PC-9 (cell line): Measurements from ENCODE around the gene TEX54. TPM values are rescaled to one million over a fixed set of nuclear protein-coding genes. Genes with fewer than 3 reads are reported as not detected.

Experiments
- BruUV-seq: library from RNA; stranded (reverse); fragments of 400-500 nt; replicated peaks from 2 replicates; lab custom pipeline; 2021; lab: Mats Ljungman, UMichigan
- CTCF ChIA-PET: fragments of 300-600 bp; sonication (Branson Sonifier 250); formaldehyde crosslinking; loops from one replicate; lab custom pipeline; 2022; ENCODE audit warnings: antibody characterized with exemption; lab: Charles Lee
- POLR2A ChIA-PET: fragments of 300-600 bp; sonication (Branson Sonifier 250); formaldehyde crosslinking; loops from one replicate; lab custom pipeline; 2022; ENCODE audit warnings: antibody characterized with exemption; ENCODE audit not compliant: unreplicated experiment; lab: Charles Lee
- DNase-seq, 2 experiments: peaks; one replicate each; pipeline versions ENCODE4 v3.0.0 to v3.0.0-alpha.2; 2015 to 2022; ENCODE audit warnings: mixed read lengths in 1 of 2
- H2AFZ ChIP-seq: fragments of 200-600 bp; sonication (generic); 2 replicates; pipeline ENCODE4 v1.8.1; 2017; ENCODE audit warnings: antibody characterized with exemption
- H3F3A ChIP-seq: fragments of 200-600 bp; sonication (generic); 2 replicates; pipeline ENCODE4 v1.8.1; 2017; ENCODE audit warnings: antibody characterized with exemption, mild to moderate bottlenecking, low read depth; ENCODE audit not compliant: insufficient read depth
- H3K27ac ChIP-seq: fragments of 200-600 bp; sonication (generic); 2 replicates; pipeline ENCODE4 v1.6.1; 2016; ENCODE audit warnings: mixed run types
- H3K27me3 ChIP-seq: fragments of 200-600 bp; sonication (generic); 2 replicates; pipeline ENCODE4 v1.6.1; 2016; ENCODE audit warnings: low read depth, mixed run types; ENCODE audit not compliant: insufficient read depth
- H3K36me3 ChIP-seq: fragments of 200-600 bp; sonication (generic); 2 replicates; pipeline ENCODE4 v1.6.1; 2016; ENCODE audit warnings: low read depth, mixed run types
- H3K4me1 ChIP-seq: fragments of 200-600 bp; sonication (generic); replicated peaks from 2 replicates; pipeline ENCODE4 v1.6.1; 2016; ENCODE audit warnings: mixed run types; ENCODE audit not compliant: insufficient read depth
- H3K4me2 ChIP-seq: fragments of 200-600 bp; sonication (generic); 2 replicates; pipeline ENCODE4 v1.6.1; 2017; ENCODE audit warnings: mixed run types
- H3K4me3 ChIP-seq: fragments of 200-600 bp; sonication (generic); 2 replicates; pipeline ENCODE4 v1.6.1; 2016; ENCODE audit warnings: mixed run types
- H3K79me2 ChIP-seq: fragments of 200-600 bp; sonication (generic); 2 replicates; pipeline ENCODE4 v1.6.1; 2017; ENCODE audit warnings: low read depth, mixed run types
- H3K9me2 ChIP-seq: fragments of 200-600 bp; sonication (generic); 2 replicates; pipeline ENCODE4 v1.8.1; 2017; ENCODE audit warnings: mild to moderate bottlenecking; ENCODE audit not compliant: insufficient read depth
- H3K9me3 ChIP-seq: fragments of 200-600 bp; sonication (generic); 2 replicates; pipeline ENCODE4 v1.8.1; 2016; ENCODE audit warnings: low read depth; ENCODE audit not compliant: insufficient read depth
- H4K20me1 ChIP-seq: fragments of 200-600 bp; sonication (generic); 2 replicates; pipeline ENCODE4 v1.8.1; 2017; ENCODE audit not compliant: insufficient read depth
- EZH2 ChIP-seq: fragments of 200-600 bp; sonication (generic); IDR thresholded peaks from 2 replicates; pipeline ENCODE4 v1.8.0; 2017; ENCODE audit warnings: antibody characterized with exemption, low read depth
- intact Hi-C: fragments of 100-400 bp; cut with micrococcal nuclease; formaldehyde crosslinking; loops from one replicate; pipeline ENCODE4 v1.10.0; 2022; ENCODE audit not compliant: unreplicated experiment
- total RNA-seq: library from RNA; stranded (reverse); gene quantifications from 2 replicates; pipeline ENCODE4 v1.2.3, GENCODE V29; 2021
- TF ChIP-seq, protein P1 (sequence below): fragments of 200-600 bp; sonication (generic); conservative IDR thresholded peaks from 2 replicates; pipeline ENCODE4 v1.6.1; 2017; ENCODE audit warnings: mixed run types, antibody characterized with exemption, mild to moderate bottlenecking, moderate library complexity

Gene TEX54
- total RNA-seq, 1 experiment from 2014 or later: not detected

DNA sequence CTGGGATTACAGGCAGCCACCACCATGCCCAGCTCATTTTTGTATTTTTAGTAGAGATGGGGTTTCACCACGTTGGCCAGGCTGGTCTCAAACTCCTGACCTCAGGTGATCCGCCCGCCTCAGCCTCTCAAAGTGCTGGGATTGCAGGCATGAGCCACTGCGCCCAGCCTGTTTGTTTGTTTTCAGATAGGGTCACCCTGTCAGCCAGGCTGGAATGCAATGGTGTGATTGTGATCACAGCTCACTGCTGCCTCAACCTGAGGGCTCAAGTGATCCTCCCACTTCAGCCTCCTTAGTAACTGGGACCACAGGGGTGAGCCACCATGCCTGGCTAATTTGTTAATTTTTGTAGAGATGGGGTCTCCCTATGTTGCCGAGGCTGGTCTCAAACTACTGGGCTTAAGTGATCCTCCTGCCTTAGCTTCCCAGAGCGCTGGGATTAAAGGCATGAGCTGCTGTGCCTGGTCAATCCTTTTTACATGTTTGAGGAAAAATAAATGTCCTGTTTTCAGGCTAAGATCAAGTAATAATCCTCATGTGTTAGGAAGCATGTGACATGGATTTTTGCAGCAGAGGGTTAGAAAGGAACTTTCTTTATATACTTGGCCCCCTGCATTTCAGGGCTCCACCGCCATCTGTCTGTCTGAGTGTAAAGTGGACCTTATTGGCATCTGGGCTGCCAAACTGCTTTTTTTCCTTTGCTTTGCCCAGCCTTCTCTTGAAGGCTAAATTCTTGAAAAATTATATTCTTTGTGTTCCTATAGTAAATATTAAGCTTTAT is 43.2 kb upstream of the TEX54 start:
- Histone ChIP-seq H3K36me3 (peaks cover 14% of the 10 kb centered on the region; the same call in 1 of the 2 replicates), H4K20me1 (peaks cover 6% of the 10 kb centered on the region; the same call in 1 of the 2 replicates), H3K27me3 (no peaks in the 10 kb centered on the region), H3K79me2 (peaks cover 72% of the 10 kb centered on the region), H3K4me3 (no peak overlapping the region), H3K4me2 (no peak overlapping the region), H3F3A (peaks cover 70% of the 10 kb centered on the region), H3K9me2 (no peaks in the 10 kb centered on the region), H3K9me3 (no peaks in the 10 kb centered on the region), H3K4me1 (peaks cover 14% of the 10 kb centered on the region), H3K27ac (0 out of 2 replicates have a peak overlapping the region, but pooled peaks have one; percentile 13), H2AFZ (no peak overlapping the region)
- CTCF ChIA-PET: interaction anchor here (0.6 kb wide), 1 partner anchor 778 kb away, joined by 4 read pairs; no protein-coding TSS in a partner anchor
- no peak for TF ChIP-seq EZH2
- TF ChIP-seq, protein P1, sequence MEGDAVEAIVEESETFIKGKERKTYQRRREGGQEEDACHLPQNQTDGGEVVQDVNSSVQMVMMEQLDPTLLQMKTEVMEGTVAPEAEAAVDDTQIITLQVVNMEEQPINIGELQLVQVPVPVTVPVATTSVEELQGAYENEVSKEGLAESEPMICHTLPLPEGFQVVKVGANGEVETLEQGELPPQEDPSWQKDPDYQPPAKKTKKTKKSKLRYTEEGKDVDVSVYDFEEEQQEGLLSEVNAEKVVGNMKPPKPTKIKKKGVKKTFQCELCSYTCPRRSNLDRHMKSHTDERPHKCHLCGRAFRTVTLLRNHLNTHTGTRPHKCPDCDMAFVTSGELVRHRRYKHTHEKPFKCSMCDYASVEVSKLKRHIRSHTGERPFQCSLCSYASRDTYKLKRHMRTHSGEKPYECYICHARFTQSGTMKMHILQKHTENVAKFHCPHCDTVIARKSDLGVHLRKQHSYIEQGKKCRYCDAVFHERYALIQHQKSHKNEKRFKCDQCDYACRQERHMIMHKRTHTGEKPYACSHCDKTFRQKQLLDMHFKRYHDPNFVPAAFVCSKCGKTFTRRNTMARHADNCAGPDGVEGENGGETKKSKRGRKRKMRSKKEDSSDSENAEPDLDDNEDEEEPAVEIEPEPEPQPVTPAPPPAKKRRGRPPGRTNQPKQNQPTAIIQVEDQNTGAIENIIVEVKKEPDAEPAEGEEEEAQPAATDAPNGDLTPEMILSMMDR: no peak
- POLR2A ChIA-PET: no interaction called here
- no peak for DNase-seq
- BruUV-seq: no TSS peak
- intact Hi-C loops: no loop called here

DNA sequence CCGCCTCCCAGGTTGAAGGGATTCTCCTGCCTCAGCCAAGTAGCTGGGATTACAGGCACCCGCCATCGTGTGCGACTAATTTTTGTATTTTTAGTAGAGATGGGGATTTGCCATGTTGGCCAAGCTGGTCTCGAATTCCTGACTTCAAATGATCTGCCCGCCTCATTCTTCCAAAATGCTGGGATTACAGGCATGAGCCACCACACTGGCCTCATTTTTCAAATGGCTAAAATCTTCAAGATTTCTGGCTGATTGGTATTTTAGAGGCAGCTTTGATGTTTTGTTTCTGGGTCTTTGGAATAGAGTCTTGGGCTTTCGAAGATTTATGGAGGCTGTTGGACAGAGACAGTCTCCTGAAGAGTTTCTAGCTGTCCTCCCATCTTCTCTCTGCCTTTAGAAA is 42.2 kb upstream of the TEX54 start:
- Histone ChIP-seq H2AFZ (no peak overlapping the region), H3K4me1 (peaks cover 7% of the 10 kb centered on the region), H3K9me3 (no peaks in the 10 kb centered on the region), H3K27me3 (no peaks in the 10 kb centered on the region), H3K36me3 (peaks cover 14% of the 10 kb centered on the region; the same call in 1 of the 2 replicates), H3F3A (peaks cover 59% of the 10 kb centered on the region), H3K4me3 (no peak overlapping the region), H3K4me2 (no peak overlapping the region), H3K27ac (no peak overlapping the region), H4K20me1 (peaks cover 6% of the 10 kb centered on the region), H3K9me2 (no peaks in the 10 kb centered on the region), H3K79me2 (peaks cover 73% of the 10 kb centered on the region)
- no TSS peak for BruUV-seq
- intact Hi-C loops: no loop called here
- ChIA-PET POLR2A (no interaction called here), CTCF (no interaction called here)
- DNase-seq: no peak
- no peak for TF ChIP-seq EZH2
- TF ChIP-seq, protein P1: no peak

DNA sequence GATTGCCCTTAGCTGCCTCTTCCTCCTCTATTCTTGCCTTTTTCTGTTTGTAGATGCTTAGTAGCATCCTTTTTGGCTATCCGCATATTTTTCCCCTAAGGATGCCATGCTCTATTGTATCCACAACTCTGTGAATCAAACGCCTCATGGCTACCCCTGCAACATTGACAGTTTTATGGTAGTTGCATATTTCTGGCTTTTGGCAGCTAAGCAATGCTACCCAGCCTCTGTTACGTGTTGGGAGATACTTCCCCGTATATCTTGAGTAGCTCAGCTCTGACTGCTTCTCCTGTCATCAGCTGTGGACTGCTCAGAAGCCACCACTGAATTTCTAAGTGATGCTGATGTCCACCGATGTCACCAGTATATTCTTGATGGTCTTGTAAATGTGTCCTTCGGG is 33.0 kb upstream of the TEX54 start:
- TF ChIP-seq EZH2: no peak
- TF ChIP-seq, protein P1: no peak
- peaks cover 97% of the 10 kb centered on the region for H3K79me2 ChIP-seq
- no peak overlapping the region for H3K4me2 ChIP-seq
- ChIA-PET POLR2A (interaction anchor here (0.6 kb wide), 1 partner anchor 15 kb away, joined by 4 read pairs; no protein-coding TSS in a partner anchor), CTCF (interaction anchor here (0.6 to 0.7 kb wide), 2 partner anchors 135 to 194 kb away, joined by 3 to 6 read pairs; partner anchors contain the start of gene LBHD1)
- H3K4me1 ChIP-seq: no peaks in the 10 kb centered on the region
- DNase-seq: no peak
- intact Hi-C loops: no loop called here
- no peak overlapping the region for H2AFZ ChIP-seq
- no TSS peak for BruUV-seq
- H3K36me3 ChIP-seq: 0 out of 2 replicates have a peak, but pooled peaks cover 10% of the 10 kb centered on the region
- H3K9me2 ChIP-seq: no peaks in the 10 kb centered on the region
- no peak overlapping the region for H3K4me3 ChIP-seq
- H4K20me1 ChIP-seq: peaks cover 42% of the 10 kb centered on the region
- H3F3A ChIP-seq: peaks cover 46% of the 10 kb centered on the region
- no peaks in the 10 kb centered on the region for H3K27me3 ChIP-seq
- no peak overlapping the region for H3K27ac ChIP-seq
- no peaks in the 10 kb centered on the region for H3K9me3 ChIP-seq
